Kidney tubule cell (primary cell): ENCODE results near the gene DOK4.
"Not testable (repeated sequence)": the region's sequence is repeated elsewhere in the genome, so short reads cannot be mapped to it uniquely, and the experiment has no call there.

Source experiments
- DNase-seq: peaks from one replicate; pipeline ENCODE4 v3.0.0-alpha.2; 2018; ENCODE audit warnings: low spot score

The DOK4 gene

DNA sequence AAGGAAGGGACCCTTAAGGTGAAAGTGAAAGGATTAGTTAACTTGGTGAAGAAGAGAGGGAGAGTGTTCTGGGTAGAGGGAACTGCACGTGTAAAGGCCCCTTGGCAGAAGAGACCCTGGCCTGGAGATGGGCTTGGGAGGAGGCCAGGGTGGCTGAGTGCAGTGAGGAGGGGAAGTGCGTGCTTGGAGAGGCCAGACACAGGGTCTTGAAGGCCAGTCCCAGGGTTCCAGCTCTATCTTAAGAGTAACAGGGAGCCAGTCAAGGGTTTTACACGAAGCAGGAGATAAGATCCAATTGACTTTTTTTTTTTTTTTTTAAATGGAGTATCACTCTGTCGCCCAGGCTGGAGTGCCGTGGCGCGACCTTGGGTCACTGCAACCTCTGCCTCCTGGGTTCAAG, 15.2 kb upstream of the DOK4 start:
- DNase-seq = no peak

DNA sequence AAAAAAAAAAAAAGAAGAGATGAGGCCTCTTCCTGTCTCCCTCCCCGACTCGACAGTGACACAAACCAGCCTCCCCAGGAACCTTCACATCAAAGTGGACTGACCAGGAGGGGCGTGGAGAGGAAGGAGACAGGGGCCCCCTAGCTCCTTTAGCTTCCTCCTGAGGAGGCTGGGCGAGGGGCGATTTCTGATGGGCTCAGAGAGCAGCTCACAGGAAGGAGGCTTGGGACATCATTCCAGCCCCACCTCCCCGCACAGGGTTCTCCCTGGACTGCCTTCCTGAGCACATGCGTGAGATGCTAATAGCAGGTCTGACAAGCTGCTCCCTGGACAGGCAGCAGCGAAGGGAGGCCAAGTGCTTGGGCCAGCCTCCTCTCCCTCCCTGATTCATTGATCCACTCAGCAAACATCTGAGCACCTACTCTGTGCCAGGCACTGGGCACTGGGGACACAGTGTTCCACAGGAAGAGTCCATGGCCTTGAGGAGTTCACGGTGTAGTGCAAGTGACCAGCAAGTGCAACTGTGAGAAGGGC, 14.4 kb upstream of the DOK4 start:
- no peak for DNase-seq

DNA sequence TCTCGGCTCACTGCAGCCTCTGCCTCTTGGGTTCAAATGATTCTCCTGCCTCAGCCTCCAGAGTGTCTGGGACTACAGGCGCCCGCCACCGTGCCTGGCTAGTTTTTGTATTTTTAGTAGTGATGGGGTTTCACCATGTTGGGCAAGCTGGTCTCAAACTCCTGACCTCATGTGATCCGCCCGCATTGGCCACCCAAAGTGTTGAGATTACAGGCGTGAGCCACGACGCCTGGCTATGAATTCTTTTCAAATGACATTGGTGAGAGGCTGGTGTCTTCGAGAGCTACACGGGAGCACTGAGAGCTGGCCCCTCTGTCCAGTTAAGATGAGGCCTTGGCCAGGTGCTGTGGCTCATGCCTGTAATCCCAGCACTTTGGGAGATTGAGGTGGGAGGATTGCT, 13.6 kb upstream of the DOK4 start:
- not testable (repeated sequence) for DNase-seq

DNA sequence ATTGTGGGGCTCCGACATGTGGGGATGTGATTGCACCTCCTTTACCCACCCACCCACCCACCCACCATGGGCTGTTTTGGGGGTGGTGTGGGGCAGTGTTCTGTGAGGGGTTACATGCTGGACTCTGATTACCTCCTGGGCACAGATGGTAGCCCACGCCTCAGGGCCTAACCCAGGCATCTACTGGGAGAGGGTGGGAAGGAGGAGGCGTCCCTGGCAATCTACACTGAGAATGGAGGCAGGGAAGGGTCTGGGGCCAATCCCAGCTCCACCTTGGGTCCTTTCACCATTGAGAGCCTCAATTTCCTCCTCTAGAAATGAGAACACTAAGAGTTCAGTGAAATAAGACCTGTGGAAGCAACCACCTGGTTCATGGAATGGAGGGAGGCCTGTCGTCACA, 11.7 kb upstream of the DOK4 start:
- DNase-seq = no peak

DNA sequence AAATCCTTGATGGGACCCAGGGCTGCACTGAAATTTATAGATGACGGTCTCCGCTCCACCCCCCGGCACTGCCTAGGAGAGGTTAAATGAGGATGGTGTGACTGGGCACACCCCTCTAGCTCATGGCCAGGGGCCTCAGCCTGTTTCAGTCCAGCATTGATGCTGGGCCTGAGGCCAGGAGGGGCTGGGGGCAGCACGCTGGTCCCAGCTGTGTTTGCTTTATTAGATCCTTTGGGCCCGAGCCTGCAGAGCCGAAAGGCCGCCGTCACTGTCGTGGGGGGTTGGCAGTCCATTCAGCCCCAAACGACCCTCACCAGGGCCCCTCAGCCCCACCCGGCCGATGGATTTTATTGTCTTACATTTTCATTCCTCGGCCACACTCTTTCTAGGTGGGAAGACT, 10.8 kb upstream of the DOK4 start:
- no peak for DNase-seq

DNA sequence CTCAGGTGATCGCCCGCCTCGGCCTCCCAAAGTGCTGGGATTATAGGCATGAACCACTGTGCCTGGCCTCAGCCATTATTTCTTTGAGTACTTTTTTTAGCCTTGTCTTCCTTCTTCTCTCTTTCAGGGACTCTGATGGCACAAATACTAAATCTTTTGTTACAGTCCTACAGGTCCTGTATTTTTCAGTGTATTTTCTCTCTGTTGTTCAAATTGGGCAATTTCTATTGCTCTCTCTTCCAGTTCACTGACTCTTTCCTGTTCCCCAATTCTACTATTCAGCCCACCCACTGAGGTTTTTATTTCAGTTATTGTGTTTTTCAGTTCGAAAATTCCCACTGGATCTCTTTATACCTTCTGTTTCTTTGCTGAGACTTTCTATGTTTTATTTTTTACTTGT, 7.5 kb upstream of the DOK4 start:
- DNase-seq = no peak

DNA sequence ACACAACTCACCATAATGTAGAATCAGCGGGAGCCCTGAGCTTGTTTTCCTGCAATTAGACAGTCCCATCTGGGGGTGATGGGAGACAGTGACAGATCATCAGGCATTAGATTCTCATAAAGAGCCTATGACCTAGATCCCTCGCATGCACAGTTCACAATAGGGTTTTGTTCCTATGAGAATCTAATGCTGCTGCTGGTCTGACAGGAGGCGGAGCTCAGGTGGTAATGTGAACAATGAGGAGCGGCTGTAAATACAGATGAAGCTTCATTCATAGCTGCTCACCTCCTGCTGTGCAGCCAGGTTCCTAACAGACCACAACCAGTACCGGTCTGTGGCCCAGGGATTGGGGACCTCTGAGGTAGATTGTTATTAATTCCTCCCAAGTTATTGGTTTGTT, 2.9 kb upstream of the DOK4 start:
- DNase-seq = no peak

DNA sequence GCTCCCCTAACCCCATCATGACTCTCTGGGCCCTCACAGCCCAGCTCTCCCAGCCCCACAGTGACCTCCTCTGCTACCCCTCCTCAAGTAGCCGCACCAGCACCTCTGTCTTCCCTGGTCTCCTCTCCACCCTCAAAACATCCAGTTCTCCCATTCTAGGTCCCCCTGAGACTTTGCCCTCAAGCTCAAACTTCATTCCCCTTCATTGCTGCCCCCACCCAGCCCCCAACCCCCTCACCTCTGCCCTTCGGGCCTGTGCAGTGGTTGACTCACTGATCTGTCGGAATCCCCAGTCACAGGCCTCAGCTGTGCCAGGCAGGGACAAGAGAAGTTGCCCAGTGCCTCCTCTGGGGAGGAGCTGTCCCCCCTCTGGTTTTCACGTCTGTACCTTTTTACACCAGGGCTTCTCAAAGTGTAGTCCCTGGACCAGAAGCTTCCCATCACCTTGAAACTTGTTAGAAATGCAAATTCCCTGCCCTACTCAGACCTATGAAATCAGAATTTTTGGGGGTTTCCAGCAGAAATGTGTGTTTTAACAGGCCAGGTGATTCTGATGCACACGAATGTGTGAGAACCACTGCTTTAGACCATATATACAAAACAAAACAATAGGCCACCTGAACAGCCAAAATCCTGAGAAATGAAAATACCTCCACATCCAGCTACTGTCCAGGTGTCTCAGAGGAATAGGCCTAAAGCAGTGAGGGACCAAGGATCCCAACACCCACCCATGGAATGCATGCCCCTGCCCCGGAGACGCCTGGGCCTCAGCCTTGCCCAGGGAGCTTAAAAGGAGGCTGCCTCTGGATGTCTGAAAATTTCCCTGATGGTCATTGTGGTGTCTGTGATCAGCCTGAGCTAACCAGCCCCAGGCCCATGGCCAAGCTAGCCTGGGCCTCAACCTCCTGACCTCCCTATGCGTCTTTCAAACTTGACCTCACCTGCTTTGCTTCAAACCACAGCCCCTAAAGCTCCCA, 853 bp upstream of the DOK4 start:
- no peak for DNase-seq

DNA sequence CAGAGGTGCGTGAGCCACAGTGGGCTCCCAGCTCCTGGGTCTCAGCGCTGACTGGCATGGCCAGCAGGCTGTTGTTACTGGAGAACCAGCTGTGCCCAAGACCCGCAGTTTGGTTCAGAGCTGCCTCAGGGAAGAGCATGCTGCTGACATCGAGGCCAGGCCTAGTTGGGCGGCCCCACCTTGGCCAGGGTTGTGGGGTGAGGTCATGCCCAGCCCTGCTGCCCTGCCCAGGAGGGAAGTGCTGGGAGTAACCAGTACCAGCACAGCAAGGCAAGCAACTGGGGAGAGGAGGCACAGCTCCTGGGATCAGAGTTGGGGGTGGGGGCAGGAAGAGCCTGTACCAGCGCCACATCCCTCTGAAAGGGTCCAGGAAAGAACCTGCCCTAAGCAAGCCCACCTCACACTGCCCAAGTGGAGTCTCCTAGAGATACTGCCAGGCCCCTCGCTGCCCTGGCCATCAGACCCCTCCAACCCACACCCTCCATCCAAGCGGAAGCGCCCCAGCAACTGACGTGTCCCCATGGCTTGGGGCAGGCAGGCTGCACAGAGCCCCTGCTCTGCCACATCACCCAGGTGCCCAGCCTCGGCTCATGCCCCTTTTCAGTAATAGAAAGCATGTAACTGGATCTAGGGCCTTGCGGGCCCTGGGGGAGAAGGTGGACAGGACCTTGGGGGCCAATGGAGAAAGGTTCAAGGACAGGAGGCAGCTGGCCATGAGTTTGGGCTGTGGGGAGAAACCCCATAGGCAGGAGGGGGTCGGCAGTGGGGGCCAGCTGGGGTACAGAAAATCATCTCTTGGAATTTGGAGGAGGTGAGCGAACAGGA, 990 bp downstream of the DOK4 start:
- peak; percentile 40 for DNase-seq

DNA sequence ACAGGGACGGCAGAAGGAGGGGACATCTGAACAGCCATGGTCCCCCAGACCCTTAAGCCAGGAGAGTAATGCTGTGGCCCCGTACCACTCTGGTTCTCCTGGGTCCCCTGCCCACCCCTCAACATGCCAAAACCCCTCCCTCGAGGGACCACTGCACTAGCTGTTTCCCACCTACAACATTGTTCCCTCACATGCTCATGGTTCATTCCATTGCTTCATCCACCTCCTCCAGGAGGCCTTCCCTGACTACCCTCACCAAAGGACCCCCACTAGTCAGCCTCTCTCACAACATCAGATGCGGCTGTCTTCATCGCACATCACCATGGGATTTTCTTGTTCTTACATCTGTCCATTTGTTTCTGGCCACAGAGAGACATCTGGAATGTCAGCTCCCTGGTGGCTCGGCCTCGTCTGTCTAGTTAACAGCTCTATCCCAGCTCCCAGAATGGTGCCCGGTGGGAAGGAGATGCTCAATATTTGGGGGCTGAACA, 1.7 kb downstream of the DOK4 start:
- no peak for DNase-seq

DNA sequence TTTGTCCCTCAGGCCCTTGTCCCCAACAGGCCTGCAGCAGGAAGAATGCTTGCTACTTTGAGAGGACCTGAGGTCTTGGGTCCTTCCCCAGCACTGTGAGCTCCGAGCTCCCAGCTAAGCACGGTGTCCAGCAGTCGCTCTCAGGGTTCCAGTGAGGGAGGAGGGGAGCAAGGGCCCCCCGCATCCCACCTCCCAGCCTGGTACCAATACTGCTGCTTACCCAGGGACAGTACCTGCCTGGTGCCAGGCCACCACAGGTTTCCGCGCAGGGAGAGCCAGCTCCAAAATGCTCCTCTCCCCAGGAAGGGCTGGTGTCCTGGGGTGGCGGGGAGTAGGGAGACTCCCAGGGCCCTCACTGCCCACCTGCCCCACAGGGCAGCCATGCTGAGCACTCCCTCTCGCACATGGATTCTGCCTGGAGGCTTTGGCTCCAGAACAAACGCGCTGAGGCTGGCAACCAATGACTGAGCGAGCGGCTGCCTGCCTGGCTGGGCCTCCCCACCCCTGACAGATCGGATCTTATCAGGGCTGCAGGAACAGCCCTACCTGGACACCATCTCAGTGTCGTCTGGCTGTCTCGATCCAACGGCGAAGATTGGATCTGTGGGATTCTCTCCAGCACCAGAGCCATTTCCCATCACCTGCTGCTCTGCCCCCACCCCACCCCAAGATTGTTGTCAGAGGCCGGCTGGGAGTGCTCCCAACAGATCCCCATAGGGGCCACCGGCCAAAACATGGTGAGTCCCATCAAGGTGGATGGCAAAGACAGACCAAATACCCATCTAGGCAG, 2.4 kb downstream of the DOK4 start:
- DNase-seq = no peak

DNA sequence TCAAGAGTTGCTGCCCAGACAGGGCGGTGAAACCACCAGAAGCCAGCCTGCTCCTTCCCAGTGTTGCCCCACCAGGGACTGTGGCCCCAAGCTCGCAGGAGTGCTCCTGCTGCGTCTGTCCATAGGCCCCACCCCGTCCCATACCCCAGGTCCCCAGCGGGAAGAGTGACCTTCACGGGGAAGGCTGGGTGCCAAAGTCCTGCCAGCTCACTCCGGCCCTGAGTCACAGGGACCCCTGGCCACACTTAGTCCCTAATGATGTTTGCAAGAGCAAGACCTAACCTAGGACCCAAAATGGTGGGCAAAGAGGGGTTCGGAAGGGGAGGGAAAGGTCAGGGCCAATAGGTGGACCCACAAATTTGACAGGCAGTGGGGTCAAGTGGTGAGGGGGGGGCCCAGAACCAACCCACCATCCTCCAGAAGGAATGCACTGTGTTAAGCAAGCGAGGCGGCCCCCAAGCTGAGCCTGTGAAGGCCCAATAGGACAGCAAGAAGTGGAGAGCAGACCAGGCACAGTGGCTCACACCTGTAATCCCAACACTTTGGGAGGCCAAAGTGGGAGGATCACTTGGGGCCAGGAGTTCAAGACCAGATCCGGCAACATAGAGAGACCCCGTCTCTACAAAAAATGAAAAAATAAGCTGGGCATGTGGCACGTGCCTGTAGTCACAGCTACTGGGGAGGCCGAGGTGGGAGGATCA, 3.3 kb downstream of the DOK4 start:
- DNase-seq = no peak

DNA sequence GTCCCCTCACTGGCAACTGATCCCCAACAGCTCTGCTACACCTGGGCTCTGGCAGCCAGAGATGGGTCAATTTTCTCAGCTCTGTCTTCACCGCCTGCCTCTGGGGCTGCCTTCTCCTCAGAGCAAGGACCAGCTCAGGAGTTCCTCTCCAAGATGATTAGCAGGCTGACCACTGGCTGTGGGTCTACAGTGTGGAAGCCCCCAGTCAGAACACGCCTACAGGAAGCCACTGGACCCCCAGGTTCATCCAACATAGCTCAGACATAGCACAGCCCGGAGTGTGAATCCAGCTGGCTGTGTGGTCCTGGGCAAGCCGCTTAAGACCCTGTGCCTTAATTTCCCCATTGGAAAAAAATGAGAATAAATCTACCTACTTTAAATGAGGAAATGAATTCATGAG, 4.9 kb downstream of the DOK4 start:
- DNase-seq = no peak

DNA sequence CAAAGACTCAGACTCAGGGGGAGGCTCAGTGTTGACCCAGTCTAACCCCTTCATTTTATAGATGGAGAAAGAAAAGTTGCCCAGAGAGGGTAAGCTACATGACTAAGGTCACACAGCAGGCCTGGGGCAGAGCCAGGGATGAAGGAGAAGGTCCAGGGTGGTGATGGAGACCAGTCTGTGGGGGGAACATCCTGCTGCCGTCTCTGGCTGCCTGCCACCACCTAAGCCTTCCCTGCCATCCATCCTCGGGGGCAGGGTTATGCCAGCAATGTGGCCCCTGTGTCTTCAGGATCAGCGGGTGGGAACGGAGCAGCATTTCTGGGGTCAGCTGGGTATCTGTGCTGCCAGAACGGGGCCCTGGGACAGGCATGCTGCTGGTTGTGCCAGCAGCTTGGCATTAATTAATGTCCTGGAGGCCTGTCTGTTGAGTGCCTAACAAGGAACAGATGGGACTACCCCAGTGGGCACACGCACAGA, 5.5 kb downstream of the DOK4 start:
- DNase-seq = no peak

DNA sequence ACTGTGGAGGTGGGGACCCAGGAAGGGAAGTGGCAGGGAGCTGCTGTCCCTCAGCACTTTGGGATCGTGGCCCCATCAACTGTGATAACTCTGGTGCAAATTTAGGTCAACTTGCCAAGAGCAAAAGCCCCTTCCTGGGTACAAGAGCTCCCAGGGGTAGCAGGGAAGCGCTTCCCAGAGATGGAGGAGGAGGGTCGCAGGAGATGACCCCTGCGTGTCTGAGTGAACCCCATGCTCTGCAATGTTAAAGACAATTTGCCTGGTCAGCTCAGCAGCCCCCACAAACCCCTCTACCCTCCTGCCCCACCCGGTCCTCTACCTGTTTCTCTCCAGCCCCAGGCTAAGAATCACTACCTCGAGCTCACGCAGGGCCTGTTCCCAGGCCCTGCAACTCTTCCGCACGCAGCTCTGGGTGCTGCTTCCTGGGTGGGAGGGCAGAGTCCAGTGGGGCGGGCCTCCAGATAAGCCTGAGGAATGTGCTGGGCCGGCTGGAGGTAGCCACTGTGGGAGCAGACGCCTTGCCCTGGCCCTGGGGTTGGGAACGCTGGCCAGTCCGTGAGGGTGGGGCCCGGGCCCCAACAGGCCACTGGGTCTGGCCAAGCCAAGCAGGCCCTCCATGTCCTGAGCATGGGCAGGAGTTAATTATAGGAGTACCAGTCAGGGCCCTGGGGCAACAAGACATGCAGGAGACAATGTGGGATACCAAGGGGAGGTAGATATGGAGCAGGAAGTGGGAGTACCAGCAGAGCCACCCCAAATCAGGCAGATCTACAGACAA, 6.1 kb downstream of the DOK4 start:
- peak; percentile 81 for DNase-seq

DNA sequence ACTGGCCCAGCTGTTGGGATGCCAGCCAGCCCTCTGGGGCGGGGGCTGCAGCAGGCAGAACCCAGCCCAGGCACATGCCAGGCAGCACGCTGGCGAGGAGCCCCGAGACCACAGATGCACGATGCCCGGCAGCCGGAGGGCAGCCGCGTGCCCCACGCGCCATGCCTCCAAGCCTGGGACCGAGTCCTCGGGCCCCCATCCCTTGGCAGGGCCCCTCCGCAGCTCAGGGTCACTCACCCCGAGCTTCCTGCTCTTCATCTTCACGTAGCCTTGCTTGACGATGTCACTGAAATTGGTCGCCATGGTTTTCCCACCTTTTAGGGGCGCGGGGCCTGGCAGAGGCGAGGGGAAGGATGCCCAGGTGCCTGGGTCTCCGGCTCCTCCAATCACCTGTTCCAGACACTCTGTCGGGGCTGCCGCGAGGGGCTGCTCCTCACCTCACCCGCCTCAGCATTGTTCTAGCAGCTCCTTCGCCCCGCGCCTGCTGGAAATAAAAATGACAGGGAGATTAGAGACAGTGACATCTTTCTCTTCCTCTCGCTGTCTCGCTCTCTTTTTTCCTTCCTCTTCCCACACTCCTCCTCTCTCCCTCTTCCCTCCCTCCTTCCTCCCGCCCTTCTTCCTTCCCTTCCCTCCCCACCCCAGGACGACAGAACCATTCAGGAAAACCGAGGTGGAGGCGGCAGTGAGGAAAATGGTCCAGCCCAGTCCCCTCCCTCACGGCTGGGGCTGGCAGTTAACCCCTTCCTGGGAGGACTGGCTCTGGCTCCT, 6.9 kb downstream of the DOK4 start:
- DNase-seq = peak; percentile 71

DNA sequence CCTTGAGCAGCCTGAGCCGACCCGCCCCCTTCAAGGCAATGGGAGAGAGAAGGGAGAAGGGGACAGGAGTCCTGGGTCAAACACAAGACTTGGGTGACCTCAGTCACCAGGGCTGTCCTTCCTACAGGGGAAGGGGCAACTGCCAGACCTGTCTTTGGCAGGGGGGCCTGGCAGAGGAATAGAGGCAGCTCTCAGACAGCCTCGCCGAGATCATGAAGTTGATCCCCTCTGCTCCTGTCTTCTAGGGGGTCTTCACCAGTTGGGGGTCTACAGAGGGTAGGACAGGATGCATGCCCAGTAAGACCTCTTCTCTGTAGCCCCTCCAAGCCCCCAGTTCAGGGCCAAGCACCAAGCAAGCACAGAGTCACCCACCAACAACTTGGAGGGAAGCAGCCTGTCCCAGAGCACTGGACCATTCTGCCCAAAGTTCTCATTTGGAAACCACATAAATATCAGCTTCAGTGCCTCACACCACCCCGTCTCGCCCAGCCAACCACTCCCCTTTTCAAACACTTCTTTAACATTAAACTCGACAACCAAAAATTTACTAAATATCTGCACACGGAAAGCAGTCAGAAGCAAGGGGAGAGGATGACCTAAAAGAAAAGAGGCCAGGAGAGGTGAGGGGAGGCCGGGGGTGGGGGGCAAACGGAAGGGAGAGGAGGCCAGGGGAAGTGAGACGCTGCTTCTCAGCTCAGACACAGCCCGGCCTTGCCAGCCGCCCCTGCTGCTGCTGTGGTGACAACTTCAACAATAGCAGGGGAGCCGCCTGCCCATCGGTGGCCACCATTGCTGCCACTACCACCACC, 7.7 kb downstream of the DOK4 start:
- no peak for DNase-seq

DNA sequence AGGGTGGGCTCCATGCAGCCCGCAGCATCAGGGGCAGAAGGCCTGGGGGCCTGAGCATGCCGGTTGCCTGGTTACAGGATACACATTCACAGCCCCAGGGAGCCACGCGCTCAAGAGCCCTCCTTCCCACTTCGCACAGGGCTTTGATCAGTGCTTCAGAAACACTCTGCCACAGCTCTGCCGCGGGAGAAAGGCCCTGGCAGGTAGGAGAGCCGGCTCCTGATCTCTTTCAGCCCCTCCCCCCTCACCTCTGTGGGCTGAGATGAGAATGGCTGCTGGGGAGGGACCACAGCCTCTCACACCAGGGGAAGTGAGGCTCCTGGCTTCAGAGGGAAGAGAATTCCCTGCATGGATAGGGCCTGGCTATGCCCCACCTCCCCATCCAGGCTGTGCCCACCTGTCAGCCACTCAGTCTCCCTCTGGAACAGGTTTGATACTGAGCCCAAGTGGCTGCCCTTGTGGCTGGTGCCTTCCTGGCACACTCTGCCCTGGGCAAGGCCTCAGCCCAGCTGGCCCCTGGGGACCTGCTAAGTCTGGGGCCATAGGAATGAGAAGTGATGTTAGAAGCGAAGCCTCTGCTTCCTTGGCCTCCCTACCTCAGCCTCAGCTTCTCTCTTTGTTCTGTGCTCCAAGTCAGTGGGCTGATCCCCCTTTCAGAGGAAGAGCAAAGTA, 8.6 kb downstream of the DOK4 start:
- DNase-seq = no peak
